ENCODE measurements around the gene OR10J4.
"Not testable (repeated sequence)": the region's sequence is repeated elsewhere in the genome, so short reads cannot be mapped to it uniquely, and the experiment has no call there.

OR10J4 gene

DNA sequence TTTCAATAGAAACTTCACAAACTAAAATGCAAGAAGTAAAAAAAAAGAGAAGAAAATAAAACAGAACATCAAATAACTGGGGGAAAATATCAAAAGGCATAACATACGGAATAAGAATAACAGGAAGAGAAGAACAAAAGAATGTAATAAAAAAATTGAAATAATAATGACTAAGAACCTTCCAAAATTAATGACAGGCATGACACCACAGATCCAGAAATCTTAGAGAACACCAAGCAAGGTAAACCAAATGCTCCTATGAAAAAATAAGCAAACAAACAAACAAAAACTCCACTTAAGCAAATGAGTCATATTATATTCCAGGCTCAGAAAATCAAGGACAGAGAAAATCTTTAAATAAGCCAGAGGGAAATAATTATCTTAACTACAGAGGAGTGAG, 16.2 kb downstream of the OR10J4 start:
- Histone ChIP-seq H3K27me3 (ENCODE audit: insufficient read depth, low read length) (no peaks in the 10 kb centered on the region), H3K36me3 (ENCODE audit: insufficient read depth, low read length) (no peaks in the 10 kb centered on the region), H2AFZ (ENCODE audit: low read depth, low read length) (no peak overlapping the region), H3K4me3 (ENCODE audit: low read length) (no peak overlapping the region), H3K4me1 (ENCODE audit: insufficient read depth, low read length) (no peaks in the 10 kb centered on the region), H3K9me3 (ENCODE audit: low read length) (no peaks in the 10 kb centered on the region)

DNA sequence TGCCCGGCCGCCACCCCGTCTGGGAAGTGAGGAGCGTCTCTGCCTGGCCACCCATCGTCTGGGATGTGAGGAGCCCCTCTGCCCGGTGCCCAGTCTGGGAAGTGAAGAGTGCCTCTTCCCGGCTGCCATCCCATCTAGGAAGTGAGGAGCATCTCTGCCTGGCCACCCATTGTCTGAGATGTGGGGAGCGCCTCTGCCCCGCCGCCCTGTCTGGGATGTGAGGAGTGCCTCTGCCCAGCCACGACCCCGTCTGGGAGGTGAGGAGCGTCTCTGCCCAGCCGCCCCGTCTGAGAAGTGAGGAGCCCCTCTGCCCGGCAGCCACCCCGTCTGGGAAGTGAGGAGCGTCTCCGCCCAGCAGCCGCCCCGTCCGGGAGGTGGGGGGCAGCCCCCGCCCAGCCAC, 17.6 kb downstream of the OR10J4 start:
- not testable (repeated sequence) for H3K9me3 ChIP-seq (ENCODE audit: low read length); H3K27me3 ChIP-seq (ENCODE audit: insufficient read depth, low read length); H3K4me3 ChIP-seq (ENCODE audit: low read length); H3K4me1 ChIP-seq (ENCODE audit: insufficient read depth, low read length); H2AFZ ChIP-seq (ENCODE audit: low read depth, low read length); H3K36me3 ChIP-seq (ENCODE audit: insufficient read depth, low read length)

DNA sequence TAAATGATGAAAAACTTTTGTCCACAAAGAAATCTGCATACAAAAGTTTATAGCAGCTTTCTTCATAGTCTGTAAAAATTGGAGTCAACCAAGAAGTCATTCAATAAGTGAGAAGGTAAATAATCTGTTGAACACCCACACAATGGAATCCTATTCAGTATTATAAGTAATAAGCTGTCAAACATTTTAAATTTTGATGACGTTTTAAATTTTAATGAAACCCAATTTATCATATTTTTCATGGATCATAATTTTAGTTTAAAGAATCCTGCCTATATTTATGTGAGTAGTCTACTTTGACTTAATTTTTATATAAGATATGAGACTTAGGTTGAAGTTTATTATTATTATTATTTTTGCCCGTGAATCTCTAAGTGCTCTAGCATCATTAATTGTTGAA, 27.5 kb downstream of the OR10J4 start:
- Histone ChIP-seq H3K4me1 (ENCODE audit: insufficient read depth, low read length) (no peaks in the 10 kb centered on the region), H3K27me3 (ENCODE audit: insufficient read depth, low read length) (no peaks in the 10 kb centered on the region), H3K4me3 (ENCODE audit: low read length) (no peak overlapping the region), H3K9me3 (ENCODE audit: low read length) (no peaks in the 10 kb centered on the region), H3K36me3 (ENCODE audit: insufficient read depth, low read length) (no peaks in the 10 kb centered on the region), H2AFZ (ENCODE audit: low read depth, low read length) (no peak overlapping the region)

DNA sequence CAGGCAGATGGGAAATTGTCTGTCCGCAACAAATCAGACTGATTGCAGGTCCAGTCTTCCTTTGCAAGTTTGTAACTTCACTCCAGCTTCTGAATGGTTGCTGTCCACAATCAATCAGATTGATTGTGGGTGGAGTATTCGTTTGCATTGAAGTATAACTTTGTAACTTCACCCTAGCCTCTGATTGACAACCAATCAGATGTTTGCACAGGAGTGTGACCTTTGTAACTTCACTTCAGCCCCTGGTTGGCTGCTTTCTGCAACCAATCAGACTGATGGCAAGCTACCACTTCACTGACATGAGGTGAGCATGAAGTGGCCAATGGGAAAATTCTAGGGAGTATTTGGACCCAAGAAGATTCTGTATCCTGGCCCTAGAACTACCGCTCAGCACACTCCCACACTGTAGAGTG, 33.2 kb downstream of the OR10J4 start:
- no peaks in the 10 kb centered on the region for H3K9me3 ChIP-seq (ENCODE audit: low read length)
- no peaks in the 10 kb centered on the region for H3K27me3 ChIP-seq (ENCODE audit: insufficient read depth, low read length)
- no peaks in the 10 kb centered on the region for H3K36me3 ChIP-seq (ENCODE audit: insufficient read depth, low read length)
- no peak overlapping the region for H2AFZ ChIP-seq (ENCODE audit: low read depth, low read length)
- no peak overlapping the region for H3K4me3 ChIP-seq (ENCODE audit: low read length)
- H3K4me1 ChIP-seq (ENCODE audit: insufficient read depth, low read length), result no peaks in the 10 kb centered on the region

DNA sequence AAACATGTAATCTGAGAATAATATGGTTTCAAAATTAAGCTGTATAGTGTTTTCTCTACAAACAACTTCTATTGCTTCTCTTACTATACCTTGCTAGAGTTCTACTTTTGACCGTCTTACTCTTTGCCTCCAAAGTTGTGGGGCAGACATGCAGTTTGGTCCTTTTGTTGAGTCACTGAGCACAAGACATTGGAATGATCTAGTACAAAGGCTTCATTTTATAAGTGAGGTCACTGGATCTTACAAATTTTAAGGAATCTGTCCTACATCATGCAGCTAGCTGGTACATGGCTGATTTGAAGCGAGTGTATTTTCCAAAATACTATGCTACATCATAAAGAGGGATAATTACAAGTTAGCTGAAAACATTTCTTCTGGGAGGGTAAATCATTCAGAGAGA, 36.3 kb downstream of the OR10J4 start:
- no peaks in the 10 kb centered on the region for H3K4me1 ChIP-seq (ENCODE audit: insufficient read depth, low read length)
- H2AFZ ChIP-seq (ENCODE audit: low read depth, low read length), result no peak overlapping the region

DNA sequence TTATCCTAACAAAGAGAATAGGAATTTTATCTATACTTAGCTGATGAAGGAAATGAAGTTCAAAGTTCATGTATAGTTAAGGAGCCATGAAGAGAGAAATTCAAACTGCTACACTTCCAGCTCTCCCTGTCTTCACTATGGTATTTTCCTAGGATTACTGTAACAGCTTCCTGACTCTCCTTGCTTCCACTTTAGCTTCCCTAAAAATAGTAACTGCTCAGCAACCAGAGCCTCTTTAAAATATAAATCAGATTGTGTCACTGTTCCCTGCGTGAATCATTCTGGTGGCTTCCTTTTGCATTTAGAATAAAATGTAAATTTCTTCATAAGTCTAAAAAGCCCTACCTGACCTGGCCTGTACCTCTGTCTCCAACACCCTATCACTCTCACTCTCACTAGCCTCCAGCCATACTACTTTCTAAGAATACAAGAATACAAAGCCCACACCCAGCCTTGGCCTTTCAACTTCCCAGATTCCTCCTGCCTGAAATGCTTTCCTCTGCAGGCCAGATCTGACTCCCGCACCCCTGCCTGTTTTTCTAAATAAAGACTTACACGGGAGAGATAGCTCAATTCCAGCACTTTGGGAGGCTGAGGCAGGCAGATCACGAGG, 38.0 kb downstream of the OR10J4 start:
- H3K36me3 ChIP-seq (ENCODE audit: insufficient read depth, low read length), result no peaks in the 10 kb centered on the region
- no peaks in the 10 kb centered on the region for H3K9me3 ChIP-seq (ENCODE audit: low read length)
- H2AFZ ChIP-seq (ENCODE audit: low read depth, low read length), result no peak overlapping the region
- no peaks in the 10 kb centered on the region for H3K4me1 ChIP-seq (ENCODE audit: insufficient read depth, low read length)
- no peaks in the 10 kb centered on the region for H3K27me3 ChIP-seq (ENCODE audit: insufficient read depth, low read length)
- H3K4me3 ChIP-seq (ENCODE audit: low read length), result no peak overlapping the region

More for the DNA sequence above, 36.3 kb downstream of the OR10J4 start:
- no peaks in the 10 kb centered on the region for H3K36me3 ChIP-seq (ENCODE audit: insufficient read depth, low read length)
- no peak overlapping the region for H3K4me3 ChIP-seq (ENCODE audit: low read length)
- H3K27me3 ChIP-seq (ENCODE audit: insufficient read depth, low read length), result no peaks in the 10 kb centered on the region
- no peaks in the 10 kb centered on the region for H3K9me3 ChIP-seq (ENCODE audit: low read length)

DNA sequence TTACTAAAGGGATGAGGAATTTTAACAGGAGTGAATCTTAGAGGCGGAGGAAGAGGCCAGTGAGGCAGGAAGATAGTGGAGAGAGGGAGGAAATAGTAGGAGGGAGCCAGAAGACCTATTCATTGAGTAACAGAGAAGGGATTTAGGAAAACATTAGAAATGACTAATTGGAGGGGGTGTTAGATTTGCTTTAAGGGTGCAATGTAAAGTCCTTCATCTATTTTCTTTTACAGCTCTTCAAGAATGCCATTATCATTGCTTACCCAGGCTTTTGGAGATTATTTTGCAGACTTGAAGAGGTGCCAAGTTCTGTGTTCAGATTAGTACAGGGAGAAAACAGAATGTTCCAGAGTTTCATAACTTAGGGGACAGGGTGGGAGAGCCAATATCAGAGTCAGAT, 41.3 kb downstream of the OR10J4 start:
- no peaks in the 10 kb centered on the region for H3K27me3 ChIP-seq (ENCODE audit: insufficient read depth, low read length)
- H3K9me3 ChIP-seq (ENCODE audit: low read length), result no peaks in the 10 kb centered on the region
- no peak overlapping the region for H3K4me3 ChIP-seq (ENCODE audit: low read length)
- no peaks in the 10 kb centered on the region for H3K36me3 ChIP-seq (ENCODE audit: insufficient read depth, low read length)
- no peaks in the 10 kb centered on the region for H3K4me1 ChIP-seq (ENCODE audit: insufficient read depth, low read length)
- H2AFZ ChIP-seq (ENCODE audit: low read depth, low read length), result no peak overlapping the region

DNA sequence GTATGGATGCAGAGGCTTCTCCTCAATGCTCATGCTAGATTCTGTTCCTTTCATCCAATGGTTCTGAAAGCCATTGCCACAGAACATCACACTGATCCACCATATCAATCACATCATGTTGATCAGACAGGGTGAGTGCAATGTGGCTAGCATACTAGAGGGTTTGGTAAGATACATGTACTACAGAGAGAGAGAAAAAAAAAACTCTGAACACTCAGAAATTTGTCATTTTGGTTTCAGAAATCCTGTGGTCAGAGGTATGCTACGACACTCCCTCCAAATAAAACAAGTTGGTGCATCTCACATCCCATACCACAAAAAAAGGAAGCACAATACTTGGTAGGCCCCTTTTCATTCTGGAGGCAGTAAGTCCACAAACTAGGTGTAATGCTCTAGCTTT, 42.9 kb downstream of the OR10J4 start:
- Histone ChIP-seq H3K9me3 (ENCODE audit: low read length) (no peaks in the 10 kb centered on the region), H3K27me3 (ENCODE audit: insufficient read depth, low read length) (peaks cover 2% of the 10 kb centered on the region), H3K4me3 (ENCODE audit: low read length) (no peak overlapping the region), H3K36me3 (ENCODE audit: insufficient read depth, low read length) (no peaks in the 10 kb centered on the region), H2AFZ (ENCODE audit: low read depth, low read length) (no peak overlapping the region), H3K4me1 (ENCODE audit: insufficient read depth, low read length) (no peaks in the 10 kb centered on the region)
